ENCODE measurements around the gene RUNX1.

Gene RUNX1

GRCh38 chr21:34992736-34993398, 56.2 kb downstream of the RUNX1 start:
- DNase-seq (ENCODE audit: low spot score): no peak

GRCh38 chr21:34992180-34992579, 56.9 kb downstream of the RUNX1 start:
- DNase-seq (ENCODE audit: low spot score): no peak

- DNase-seq (ENCODE audit: low spot score): no peak
These were observed 57.6 kb downstream of the RUNX1 start for GRCh38 chr21:34991366-34991957.

- no peak for DNase-seq (ENCODE audit: low spot score)
These were observed 58.3 kb downstream of the RUNX1 start for GRCh38 chr21:34990842-34991241.

- DNase-seq (ENCODE audit: low spot score): no peak
These were observed 59.6 kb downstream of the RUNX1 start for GRCh38 chr21:34989337-34990151.

GRCh38 chr21:34988625-34989024, 60.5 kb downstream of the RUNX1 start:
- DNase-seq (ENCODE audit: low spot score): no peak

GRCh38 chr21:34988139-34988538, 61.0 kb downstream of the RUNX1 start:
- DNase-seq (ENCODE audit: low spot score): peak; percentile 60

- peak; percentile 37 for DNase-seq (ENCODE audit: low spot score)
These were observed 61.5 kb downstream of the RUNX1 start for GRCh38 chr21:34987501-34988072.

GRCh38 chr21:34986561-34987500, 62.3 kb downstream of the RUNX1 start:
- DNase-seq (ENCODE audit: low spot score): peak; percentile 99

GRCh38 chr21:34984356-34985058, 64.6 kb downstream of the RUNX1 start:
- no peak for DNase-seq (ENCODE audit: low spot score)

- DNase-seq (ENCODE audit: low spot score): peak; percentile 51
These were observed 65.4 kb downstream of the RUNX1 start for GRCh38 chr21:34983680-34984086.

- no peak for DNase-seq (ENCODE audit: low spot score)
These were observed 67.3 kb downstream of the RUNX1 start for GRCh38 chr21:34981791-34982190.

- DNase-seq (ENCODE audit: low spot score): no peak
These were observed 68.5 kb downstream of the RUNX1 start for GRCh38 chr21:34980423-34981115.

GRCh38 chr21:34979383-34979782, 69.7 kb downstream of the RUNX1 start:
- no peak for DNase-seq (ENCODE audit: low spot score)

- DNase-seq (ENCODE audit: low spot score): no peak
These were observed 71.8 kb downstream of the RUNX1 start for GRCh38 chr21:34977333-34977732.

GRCh38 chr21:34974162-34974981, 74.7 kb downstream of the RUNX1 start:
- no peak for DNase-seq (ENCODE audit: low spot score)

- DNase-seq (ENCODE audit: low spot score): no peak
These were observed 75.4 kb downstream of the RUNX1 start for GRCh38 chr21:34973685-34974084.

- DNase-seq (ENCODE audit: low spot score): peak; percentile 36
These were observed 77.4 kb downstream of the RUNX1 start for GRCh38 chr21:34971656-34972055.

- no peak for DNase-seq (ENCODE audit: low spot score)
These were observed 78.5 kb downstream of the RUNX1 start for GRCh38 chr21:34970566-34970965.

GRCh38 chr21:34970167-34970500, 79.0 kb downstream of the RUNX1 start:
- no peak for DNase-seq (ENCODE audit: low spot score)
